Vagina (tissue), 2 donors: ENCODE data around the gene PIN1. TPM values are rescaled to one million over a fixed set of nuclear protein-coding genes. Genes with fewer than 3 reads are reported as not detected.
"Not testable (repeated sequence)": the region's sequence is repeated elsewhere in the genome, so short reads cannot be mapped to it uniquely, and the experiment has no call there.

Source experiments
- DNase-seq, 2 donors: peaks; one replicate each; pipeline ENCODE4 v3.0.0-alpha.2; 2017; ENCODE audit errors: extremely low spot score in 2 of 2
- H3K27ac ChIP-seq: fragments of 200-600 bp; sonication (generic); one replicate; pipeline ENCODE4 v1.5.1; 2019
- H3K27me3 ChIP-seq: fragments of 200-600 bp; sonication (generic); one replicate; pipeline ENCODE4 v1.5.1; 2019
- H3K36me3 ChIP-seq, 2 donors: fragments of 200-600 bp; sonication (generic); one replicate each; pipeline ENCODE4 v1.5.1; 2017 to 2019
- H3K4me1 ChIP-seq: fragments of 200-600 bp; sonication (generic); one replicate; pipeline ENCODE4 v1.5.1; 2019
- H3K4me3 ChIP-seq, 2 donors: fragments of 200-600 bp; sonication (generic); 1 replicate in 1 of 2; 2 replicates in 1 of 2; pipeline ENCODE4 v1.5.1; 2016 to 2019
- H3K9me3 ChIP-seq: fragments of 200-600 bp; sonication (generic); one replicate; pipeline ENCODE4 v1.5.1; 2019
- POLR2A ChIP-seq, 2 donors: fragments of 450-650 bp; IDR thresholded peaks; one replicate each; pipeline ENCODE4 v1.6.1; 2017; ENCODE audit warnings: antibody characterized with exemption in 2 of 2, mild to moderate bottlenecking in 2 of 2, moderate library complexity in 2 of 2
- POLR2AphosphoS5 ChIP-seq, 2 donors: sonication (generic); formaldehyde crosslinking; IDR thresholded peaks; one replicate each; pipeline ENCODE4 v1.9.0; 2017; ENCODE audit warnings: antibody characterized with exemption in 2 of 2, mild to moderate bottlenecking in 2 of 2, low read depth in 1 of 2; ENCODE audit not compliant: insufficient read depth in 1 of 2
- intact Hi-C: fragments of 100-400 bp; cut with DNase I; formaldehyde crosslinking; loops from one replicate; pipeline ENCODE4 v1.15.1; 2023
- total RNA-seq: library from RNA; depleted of rRNA; stranded (reverse); fragments of >200 nt; gene quantifications from one replicate; pipeline ENCODE4 v1.2.3, GENCODE V29; 2016
- TF ChIP-seq, protein P1 (sequence below), 3 experiments: fragments of 450-650 bp in 2 of 3; fragments of 200-600 bp in 1 of 3; sonication (generic) in 1 of 3; IDR thresholded peaks; one replicate each; pipeline ENCODE4 v1.5.1; 2017 to 2019; ENCODE audit warnings: antibody characterized with exemption in 3 of 3, mild to moderate bottlenecking in 2 of 3, moderate library complexity in 2 of 3

Gene PIN1
- total RNA-seq, 1 donor from 2014 or later = 73.4 TPM

DNA sequence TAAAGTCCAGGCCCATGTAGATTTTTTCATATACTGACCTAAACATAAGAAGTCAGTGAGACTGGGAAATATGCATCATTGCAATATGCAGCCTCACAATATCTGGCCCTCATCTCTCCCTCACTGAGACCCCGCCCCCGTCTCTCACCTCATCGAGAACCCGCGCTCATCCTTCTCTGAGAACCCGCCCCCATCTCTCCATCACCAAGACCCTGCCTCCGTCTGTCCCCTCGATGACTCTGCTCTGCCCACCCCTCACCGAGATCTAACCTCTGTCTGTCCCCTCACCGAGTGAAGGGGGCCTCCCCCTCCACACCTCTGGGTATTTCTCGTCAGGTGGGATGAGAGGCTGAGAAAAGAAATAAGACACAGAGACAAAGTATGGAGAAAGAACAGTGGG, 46.1 kb upstream of the PIN1 start:
- H3K4me1 ChIP-seq = peaks cover 26% of the 10 kb centered on the region
- H3K27me3 ChIP-seq = no peaks in the 10 kb centered on the region
- TF ChIP-seq, protein P1, sequence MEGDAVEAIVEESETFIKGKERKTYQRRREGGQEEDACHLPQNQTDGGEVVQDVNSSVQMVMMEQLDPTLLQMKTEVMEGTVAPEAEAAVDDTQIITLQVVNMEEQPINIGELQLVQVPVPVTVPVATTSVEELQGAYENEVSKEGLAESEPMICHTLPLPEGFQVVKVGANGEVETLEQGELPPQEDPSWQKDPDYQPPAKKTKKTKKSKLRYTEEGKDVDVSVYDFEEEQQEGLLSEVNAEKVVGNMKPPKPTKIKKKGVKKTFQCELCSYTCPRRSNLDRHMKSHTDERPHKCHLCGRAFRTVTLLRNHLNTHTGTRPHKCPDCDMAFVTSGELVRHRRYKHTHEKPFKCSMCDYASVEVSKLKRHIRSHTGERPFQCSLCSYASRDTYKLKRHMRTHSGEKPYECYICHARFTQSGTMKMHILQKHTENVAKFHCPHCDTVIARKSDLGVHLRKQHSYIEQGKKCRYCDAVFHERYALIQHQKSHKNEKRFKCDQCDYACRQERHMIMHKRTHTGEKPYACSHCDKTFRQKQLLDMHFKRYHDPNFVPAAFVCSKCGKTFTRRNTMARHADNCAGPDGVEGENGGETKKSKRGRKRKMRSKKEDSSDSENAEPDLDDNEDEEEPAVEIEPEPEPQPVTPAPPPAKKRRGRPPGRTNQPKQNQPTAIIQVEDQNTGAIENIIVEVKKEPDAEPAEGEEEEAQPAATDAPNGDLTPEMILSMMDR (IDR thresholded peaks at IDR 0.05) = no peak
- TF ChIP-seq POLR2AphosphoS5 (IDR thresholded peaks at IDR 0.05; ENCODE audit: insufficient read depth in 1 of 2, low read depth in 1 of 2) = no peak
- no peak for TF ChIP-seq POLR2A (IDR thresholded peaks at IDR 0.05)
- intact Hi-C loops = no loop called here
- H3K4me3 ChIP-seq = no peak overlapping the region
- no peak overlapping the region for H3K27ac ChIP-seq
- no peaks in the 10 kb centered on the region for H3K9me3 ChIP-seq
- H3K36me3 ChIP-seq = no peaks in the 10 kb centered on the region
- DNase-seq = no peak

DNA sequence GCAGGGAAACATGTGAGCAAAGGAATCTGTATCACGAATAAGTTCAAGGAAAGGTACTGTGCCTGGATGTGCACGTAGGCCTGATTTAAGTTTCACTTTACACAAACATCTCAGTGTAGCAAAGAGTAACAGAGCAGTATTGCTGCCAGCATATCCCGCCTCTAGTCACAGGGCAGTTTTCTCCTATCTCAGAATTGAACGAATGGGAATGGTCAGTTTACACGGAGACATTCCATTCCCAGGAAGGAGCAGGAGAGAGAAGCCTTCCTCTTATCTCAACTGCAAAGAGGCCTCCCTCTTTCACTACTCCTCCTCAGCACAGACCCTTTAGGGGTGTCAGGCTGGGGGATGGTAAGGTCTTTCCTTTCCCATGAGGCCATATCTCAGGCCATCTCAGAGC, 45.5 kb upstream of the PIN1 start:
- H3K27me3 ChIP-seq, intact Hi-C loops, H3K27ac ChIP-seq, H3K9me3 ChIP-seq, H3K4me3 ChIP-seq, DNase-seq, H3K36me3 ChIP-seq: not testable (repeated sequence)
- peaks cover 21% of the 10 kb centered on the region for H3K4me1 ChIP-seq

DNA sequence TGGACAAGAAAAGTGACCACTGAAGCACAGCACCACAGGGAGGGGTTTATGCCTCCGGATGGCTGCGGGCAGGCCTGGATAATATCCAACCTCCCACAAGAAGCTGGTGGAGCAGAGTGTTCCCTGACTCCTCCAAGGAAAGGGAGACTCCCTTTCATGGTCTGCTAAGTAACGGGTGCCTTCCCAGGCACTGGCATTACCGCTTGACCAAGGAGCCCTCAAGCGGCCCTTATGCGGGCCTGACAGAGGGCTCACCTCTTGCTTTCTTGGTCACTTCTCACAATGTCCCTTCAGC, 44.1 kb upstream of the PIN1 start:
- H3K4me3 ChIP-seq = peak overlapping the region in 1 of 2 donors; percentile 68
- intact Hi-C loops = loop anchor here (5.0 kb wide), 1 partner anchor 959 kb away; the partner anchor contains the start of genes MBD3L1 and ZNF558
- H3K27me3 ChIP-seq, DNase-seq, H3K36me3 ChIP-seq, H3K9me3 ChIP-seq: not testable (repeated sequence)
- H3K27ac ChIP-seq = peak overlapping the region; percentile 93
- peaks cover 15% of the 10 kb centered on the region for H3K4me1 ChIP-seq

DNA sequence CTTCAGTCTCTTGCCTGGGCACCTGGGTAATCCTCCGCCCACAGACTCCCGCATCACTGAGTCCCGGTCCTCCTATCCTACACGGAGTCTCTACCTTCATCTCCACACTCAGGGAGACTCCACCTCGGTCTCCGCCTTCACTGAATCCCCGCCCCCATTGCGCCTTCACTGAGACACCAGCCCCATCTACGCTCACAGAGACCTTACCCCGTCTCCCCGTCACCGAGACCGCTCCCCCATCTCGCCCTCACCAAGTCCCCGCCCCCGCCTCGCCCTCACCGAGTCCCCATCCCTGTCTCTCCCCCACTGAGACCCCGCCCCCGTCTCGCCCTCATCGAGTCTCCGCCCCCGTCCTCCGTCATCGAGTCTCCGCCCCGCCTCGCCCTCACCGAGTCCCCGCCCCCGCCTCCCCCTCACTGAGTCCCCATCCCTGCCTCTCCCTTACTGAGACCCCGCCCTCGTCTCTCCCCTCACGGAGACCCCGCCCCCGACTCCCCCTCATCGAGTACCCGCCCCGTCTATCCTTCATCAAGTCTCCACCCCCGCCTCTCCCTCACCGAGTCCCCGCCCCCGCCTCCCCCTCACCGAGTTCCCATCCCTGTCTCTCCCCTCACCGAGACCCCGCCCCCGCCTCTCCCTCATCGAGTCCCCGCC, 43.4 kb upstream of the PIN1 start:
- TF ChIP-seq POLR2A (IDR thresholded peaks at IDR 0.05) (no peak), POLR2AphosphoS5 (IDR thresholded peaks at IDR 0.05; ENCODE audit: insufficient read depth in 1 of 2, low read depth in 1 of 2) (peak in 1 of 2 donors; percentile 42)
- TF ChIP-seq, protein P1 (IDR thresholded peaks at IDR 0.05) = no peak
- Histone ChIP-seq H3K27me3 (no peaks in the 10 kb centered on the region), H3K4me1 (peaks cover 15% of the 10 kb centered on the region), H3K4me3 (peak overlapping the region; percentile 68), H3K9me3 (no peaks in the 10 kb centered on the region), H3K27ac (peak overlapping the region; percentile 93), H3K36me3 (no peaks in the 10 kb centered on the region)
- intact Hi-C loops = loop anchor here (1.0 to 5.0 kb wide), 2 partner anchors 207 to 959 kb away; partner anchors contain the start of genes MBD3L1, ZNF121 and ZNF558
- DNase-seq = peak in 1 of 2 donors; percentile 98

DNA sequence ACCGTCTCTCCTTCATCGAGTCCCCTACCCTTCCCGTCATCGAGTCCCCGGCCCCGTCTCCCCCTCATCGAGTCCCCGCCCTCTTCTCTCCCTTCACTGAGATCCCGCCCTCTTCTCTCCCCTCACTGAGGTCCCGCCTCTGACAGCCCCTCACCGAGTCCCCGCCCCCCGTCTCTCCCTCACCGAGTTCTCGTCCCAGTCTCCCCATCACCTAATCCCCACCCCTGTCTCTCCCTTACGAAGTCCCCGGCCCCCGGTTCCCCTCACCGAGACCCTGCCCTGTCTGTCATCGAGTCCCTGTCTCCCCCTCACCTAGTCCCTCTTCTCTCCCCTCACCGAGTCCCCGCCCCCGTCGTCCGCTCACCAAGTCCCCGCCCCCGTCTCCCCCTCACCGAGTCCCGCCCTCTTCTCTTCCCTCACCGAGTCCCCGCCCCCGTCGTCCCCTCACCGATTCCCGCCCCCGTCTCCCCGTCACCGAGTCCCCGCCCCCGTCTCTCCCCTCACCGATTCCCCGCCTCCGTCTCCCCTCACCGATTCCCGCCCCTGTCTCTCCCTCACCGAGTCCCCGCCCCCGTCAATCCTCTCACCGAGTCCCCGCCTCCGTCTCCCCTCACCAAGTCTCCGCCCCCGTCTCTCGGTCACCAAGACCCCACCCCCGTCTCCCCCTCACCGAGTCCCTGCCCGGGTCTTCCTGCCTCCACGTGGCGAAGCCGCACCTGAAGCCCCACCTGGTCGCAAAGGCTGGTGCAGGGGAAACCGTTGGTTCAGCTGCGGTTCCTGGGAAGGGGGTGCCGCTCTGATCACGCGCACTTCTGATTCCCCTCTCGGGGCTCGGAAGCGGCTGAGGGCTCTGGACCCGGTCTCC, 42.7 kb upstream of the PIN1 start:
- Histone ChIP-seq H3K27me3 (no peaks in the 10 kb centered on the region), H3K36me3 (no peaks in the 10 kb centered on the region), H3K9me3 (no peaks in the 10 kb centered on the region), H3K4me3 (peak overlapping the region; percentile 68), H3K27ac (peak overlapping the region; percentile 93), H3K4me1 (peaks cover 13% of the 10 kb centered on the region)
- TF ChIP-seq POLR2AphosphoS5 (IDR thresholded peaks at IDR 0.05; ENCODE audit: insufficient read depth in 1 of 2, low read depth in 1 of 2) (peak in 1 of 2 donors; percentile 64), POLR2A (IDR thresholded peaks at IDR 0.05) (no peak)
- TF ChIP-seq, protein P1 (IDR thresholded peaks at IDR 0.05) = no peak
- intact Hi-C loops = loop anchor here (1.0 to 5.0 kb wide), 2 partner anchors 208 to 960 kb away; partner anchors contain the start of genes MBD3L1, ZNF121 and ZNF558
- DNase-seq = peak in 1 of 2 donors; percentile 99
